Activated naive CD8-positive, alpha-beta T cell (primary cell): ENCODE data around the gene COPG1.
"Not testable (repeated sequence)": the region's sequence is repeated elsewhere in the genome, so short reads cannot be mapped to it uniquely, and the experiment has no call there.

Experiments
- H3K27ac Mint-ChIP-seq: one replicate; pipeline ENCODE4 v1.8.0; 2021; ENCODE audit warnings: mixed read lengths
- H3K27me3 Mint-ChIP-seq: one replicate; pipeline ENCODE4 v1.8.0; 2021; ENCODE audit warnings: mixed read lengths
- H3K36me3 Mint-ChIP-seq: one replicate; pipeline ENCODE4 v1.8.0; 2021; ENCODE audit warnings: mixed read lengths
- H3K4me1 Mint-ChIP-seq: one replicate; pipeline ENCODE4 v1.8.0; 2021; ENCODE audit warnings: low read depth, mixed read lengths
- H3K4me3 Mint-ChIP-seq: one replicate; pipeline ENCODE4 v1.8.0; 2021; ENCODE audit warnings: mild to moderate bottlenecking, mixed read lengths
- H3K9me3 Mint-ChIP-seq: one replicate; pipeline ENCODE4 v1.8.0; 2021; ENCODE audit warnings: low read depth, mixed read lengths

Gene COPG1

DNA sequence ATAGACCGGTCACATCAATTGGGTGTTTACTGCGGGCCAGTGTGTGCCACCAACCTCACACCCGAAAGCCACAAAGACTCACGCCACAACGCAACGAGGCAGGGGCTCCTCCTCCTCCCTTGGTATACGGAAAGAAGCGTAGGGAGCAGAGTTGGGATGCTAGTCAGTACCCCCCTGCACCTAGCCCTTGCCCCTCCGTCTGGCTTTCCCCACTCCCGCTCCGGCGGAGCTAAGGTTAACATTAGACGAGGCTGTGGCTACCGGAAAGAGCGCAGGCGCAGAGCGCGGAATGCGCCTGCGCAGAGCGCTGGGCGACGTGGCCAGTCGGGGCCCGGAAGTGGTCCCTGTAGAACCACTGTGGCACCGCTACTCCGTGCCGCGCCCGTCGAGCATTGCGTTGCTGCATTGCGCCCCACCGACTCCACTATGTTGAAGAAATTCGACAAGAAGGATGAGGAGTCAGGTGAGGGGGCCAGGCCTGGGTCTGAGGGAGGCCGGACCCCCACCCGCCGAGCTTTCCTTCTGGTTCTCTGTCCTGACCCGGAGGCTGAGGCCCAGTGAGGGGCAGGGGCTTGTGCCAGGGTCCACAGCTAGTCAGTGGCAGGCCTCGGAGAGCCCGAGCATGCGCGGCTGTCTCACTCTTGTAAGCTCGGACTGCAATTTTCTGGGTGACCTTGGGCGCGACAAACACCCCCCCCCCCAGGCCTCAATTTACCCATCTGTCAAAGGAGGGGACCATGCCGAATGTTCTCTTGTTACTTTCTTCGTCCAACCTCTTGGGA lies at the start of gene COPG1:
Gene COPG1 (plus strand): TSS at position 323 of the 782 bp plus-strand sequence. CDS start 104 bp downstream, at position 427.
- Mint-ChIP-seq H3K27me3 (no peaks in the 10 kb centered on the region), H3K4me3 (peak within 1 kb of the TSS; percentile 97), H3K4me1 (peaks cover 40% of the 10 kb centered on the region), H3K9me3 (no peaks in the 10 kb centered on the region), H3K36me3 (peaks cover 7% of the 10 kb centered on the region), H3K27ac (peak within 1 kb of the TSS; percentile 93)

DNA sequence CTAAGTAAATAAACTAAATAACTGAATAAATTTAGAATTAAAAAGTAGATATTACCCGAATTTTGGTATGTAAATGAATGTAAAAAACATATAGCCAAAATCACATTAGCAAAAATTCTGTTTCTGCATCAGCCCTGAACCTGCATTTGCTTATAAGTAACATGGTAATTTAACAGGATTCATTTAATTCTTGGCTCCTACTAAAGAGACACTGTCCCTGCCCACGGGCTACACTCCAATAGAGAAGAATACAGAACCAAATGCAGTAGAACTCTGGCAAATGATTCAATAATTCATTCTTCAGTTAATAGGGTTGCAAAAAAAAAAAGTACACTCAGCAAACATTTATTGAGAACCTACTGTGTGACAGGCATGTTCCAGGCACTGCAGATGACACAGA lies 44.9 kb upstream of the COPG1 start:
- peaks cover 2% of the 10 kb centered on the region for H3K36me3 Mint-ChIP-seq
- no peaks in the 10 kb centered on the region for H3K4me1 Mint-ChIP-seq
- no peaks in the 10 kb centered on the region for H3K27me3 Mint-ChIP-seq
- H3K27ac Mint-ChIP-seq: no peak overlapping the region
- H3K9me3 Mint-ChIP-seq: no peaks in the 10 kb centered on the region
- H3K4me3 Mint-ChIP-seq: no peak overlapping the region

DNA sequence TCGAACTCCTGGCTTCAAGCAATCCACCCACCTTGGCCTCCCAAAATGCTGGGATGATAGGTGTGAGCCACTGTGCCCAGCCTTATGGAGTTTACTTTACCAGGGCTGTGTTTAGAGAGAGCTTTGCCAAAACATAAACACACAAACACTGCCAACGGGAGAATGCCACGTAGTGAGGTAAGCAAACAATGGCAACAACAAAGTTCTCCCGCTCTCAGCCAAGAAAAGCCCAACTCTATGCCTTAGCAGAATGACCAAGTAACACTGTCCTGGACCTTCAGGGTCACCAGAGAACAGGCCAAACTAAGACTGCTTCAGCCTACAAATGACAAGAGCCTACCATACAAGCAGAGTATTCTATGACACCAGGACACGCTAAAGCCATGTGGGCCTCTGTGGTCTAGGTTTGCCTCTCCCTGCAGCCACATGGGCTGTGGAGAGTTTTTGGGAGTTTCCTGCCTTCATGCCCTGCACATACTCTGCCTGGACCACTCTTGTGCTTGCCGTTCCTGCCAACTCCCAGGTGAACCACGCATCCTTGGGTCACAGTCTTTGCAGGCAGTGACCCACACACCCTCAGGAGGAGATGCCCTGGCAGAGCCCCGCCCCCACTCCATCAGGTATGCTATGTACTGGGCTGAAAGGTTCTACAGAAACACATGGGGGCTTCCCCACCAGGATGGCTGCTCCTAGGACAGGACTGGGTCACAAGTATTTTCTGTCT lies 44.1 kb upstream of the COPG1 start:
- Mint-ChIP-seq H3K4me3 (no peak overlapping the region), H3K27ac (no peak overlapping the region), H3K36me3 (no peaks in the 10 kb centered on the region), H3K27me3 (peaks cover 1% of the 10 kb centered on the region), H3K9me3 (no peaks in the 10 kb centered on the region), H3K4me1 (no peaks in the 10 kb centered on the region)

- no peaks in the 10 kb centered on the region for H3K36me3 Mint-ChIP-seq
- no peak overlapping the region for H3K27ac Mint-ChIP-seq
- H3K27me3 Mint-ChIP-seq: peaks cover 1% of the 10 kb centered on the region
- H3K4me3 Mint-ChIP-seq: no peak overlapping the region
- no peaks in the 10 kb centered on the region for H3K4me1 Mint-ChIP-seq
- H3K9me3 Mint-ChIP-seq: no peaks in the 10 kb centered on the region
Measured at GRCh38 chr3:129207479-129207878, 41.9 kb upstream of the COPG1 start.

GRCh38 chr3:129211345-129211744 lies 38.1 kb upstream of the COPG1 start:
- no peak overlapping the region for H3K4me3 Mint-ChIP-seq

GRCh38 chr3:129211772-129212171 lies 37.6 kb upstream of the COPG1 start:
- Mint-ChIP-seq H3K4me1 (no peaks in the 10 kb centered on the region), H3K27me3 (peaks cover 1% of the 10 kb centered on the region), H3K27ac (no peak overlapping the region), H3K4me3 (no peak overlapping the region), H3K9me3 (no peaks in the 10 kb centered on the region), H3K36me3 (no peaks in the 10 kb centered on the region)

More at GRCh38 chr3:129211345-129211744, 38.1 kb upstream of the COPG1 start:
- H3K4me1 Mint-ChIP-seq: no peaks in the 10 kb centered on the region
- no peaks in the 10 kb centered on the region for H3K9me3 Mint-ChIP-seq
- H3K36me3 Mint-ChIP-seq: no peaks in the 10 kb centered on the region
- no peak overlapping the region for H3K27ac Mint-ChIP-seq
- peaks cover 1% of the 10 kb centered on the region for H3K27me3 Mint-ChIP-seq

DNA sequence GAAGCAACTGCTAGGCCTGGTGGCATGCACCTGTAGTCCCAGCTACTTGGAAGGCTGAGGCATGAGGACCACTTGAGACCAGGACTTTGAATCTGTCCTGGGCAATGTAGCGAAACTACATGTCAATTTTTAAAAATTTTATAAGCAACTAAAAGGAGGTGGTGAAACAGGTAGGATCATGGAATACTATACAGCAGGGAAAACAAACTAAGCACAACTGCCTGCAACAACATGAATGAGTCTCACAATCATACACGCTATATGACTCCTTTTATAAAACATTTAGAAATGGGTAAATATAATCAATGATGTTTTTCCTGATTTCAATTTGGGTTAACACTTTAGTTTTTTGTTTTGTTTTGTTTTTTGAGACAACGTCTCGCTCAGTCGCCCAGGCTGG lies 36.2 kb upstream of the COPG1 start:
- Mint-ChIP-seq H3K27ac (no peak overlapping the region), H3K36me3 (no peaks in the 10 kb centered on the region), H3K9me3 (no peaks in the 10 kb centered on the region), H3K4me3 (no peak overlapping the region), H3K4me1 (no peaks in the 10 kb centered on the region), H3K27me3 (peaks cover 1% of the 10 kb centered on the region)

GRCh38 chr3:129218742-129219141 lies 30.7 kb upstream of the COPG1 start:
- H3K27me3 Mint-ChIP-seq: no peaks in the 10 kb centered on the region
- no peaks in the 10 kb centered on the region for H3K36me3 Mint-ChIP-seq
- H3K4me1 Mint-ChIP-seq: no peaks in the 10 kb centered on the region
- no peak overlapping the region for H3K4me3 Mint-ChIP-seq
- H3K27ac Mint-ChIP-seq: no peak overlapping the region
- no peaks in the 10 kb centered on the region for H3K9me3 Mint-ChIP-seq

GRCh38 chr3:129224387-129224786 lies 25.0 kb upstream of the COPG1 start:
- H3K27me3 Mint-ChIP-seq, H3K9me3 Mint-ChIP-seq, H3K36me3 Mint-ChIP-seq, H3K4me3 Mint-ChIP-seq: not testable (repeated sequence)
- Mint-ChIP-seq H3K27ac (peak overlapping the region; percentile 22), H3K4me1 (peaks cover 13% of the 10 kb centered on the region)

- Mint-ChIP-seq H3K4me1 (peaks cover 13% of the 10 kb centered on the region), H3K4me3 (peak overlapping the region; percentile 42), H3K27ac (peak overlapping the region; percentile 75), H3K36me3 (no peaks in the 10 kb centered on the region), H3K9me3 (no peaks in the 10 kb centered on the region), H3K27me3 (no peaks in the 10 kb centered on the region)
Measured at GRCh38 chr3:129224984-129225393, 24.4 kb upstream of the COPG1 start.

DNA sequence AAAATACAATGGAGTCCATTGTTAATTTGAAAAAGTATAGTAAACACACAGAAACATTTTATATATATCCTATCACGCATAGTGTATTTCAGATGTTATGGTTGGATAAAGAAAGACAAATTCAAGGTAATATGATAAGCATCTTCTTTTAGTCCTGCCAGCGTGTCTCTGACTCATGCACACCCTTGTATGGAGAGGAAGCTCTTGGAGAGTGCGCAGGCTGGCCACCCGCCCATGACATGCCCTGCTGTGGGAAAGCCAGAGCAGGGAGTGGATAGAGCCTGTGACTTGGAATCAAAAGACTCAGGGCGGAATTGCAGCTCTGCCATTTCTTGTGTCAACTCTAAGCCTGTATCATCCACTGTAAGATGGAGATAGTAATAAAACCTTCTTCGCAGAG lies 23.0 kb upstream of the COPG1 start:
- Mint-ChIP-seq H3K4me1 (peaks cover 17% of the 10 kb centered on the region), H3K9me3 (no peaks in the 10 kb centered on the region), H3K27ac (no peak overlapping the region), H3K4me3 (no peak overlapping the region), H3K36me3 (no peaks in the 10 kb centered on the region), H3K27me3 (no peaks in the 10 kb centered on the region)

DNA sequence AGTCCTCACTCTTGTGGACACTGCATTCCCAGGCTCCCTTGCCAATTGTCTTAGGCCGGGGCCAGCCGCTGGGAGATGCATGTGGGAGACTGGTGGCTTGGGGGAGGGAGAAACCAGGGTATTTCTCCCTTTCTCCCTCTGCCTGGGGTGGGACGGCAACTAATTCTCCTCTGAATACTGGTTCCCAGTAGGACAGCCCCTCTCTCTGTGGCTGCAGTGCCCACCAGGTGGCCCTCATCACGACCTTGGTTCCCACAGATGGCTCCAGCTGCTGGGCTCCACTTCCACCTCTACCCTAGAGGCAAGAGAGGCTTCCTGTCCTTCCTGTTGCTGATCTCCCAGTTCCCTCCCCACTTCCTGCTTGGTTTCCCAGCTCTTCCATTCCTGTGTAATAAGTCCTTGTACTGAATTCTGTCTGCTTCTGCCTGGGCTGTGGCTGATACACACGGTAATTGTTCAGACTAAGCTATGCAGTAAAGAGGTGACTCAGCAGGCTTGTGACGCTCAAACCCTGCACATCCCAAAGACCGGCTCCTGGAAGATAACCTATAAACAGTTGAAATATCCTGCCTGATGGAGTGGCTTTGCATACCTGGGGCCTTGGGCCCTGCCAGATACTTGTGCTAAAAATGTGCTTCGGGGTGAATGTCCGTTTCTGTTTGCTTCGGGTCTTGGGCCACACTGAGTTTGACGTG lies 20.4 kb upstream of the COPG1 start:
- no peaks in the 10 kb centered on the region for H3K27me3 Mint-ChIP-seq
- H3K36me3 Mint-ChIP-seq: no peaks in the 10 kb centered on the region
- H3K4me1 Mint-ChIP-seq: peaks cover 21% of the 10 kb centered on the region
- no peaks in the 10 kb centered on the region for H3K9me3 Mint-ChIP-seq
- H3K27ac Mint-ChIP-seq: no peak overlapping the region
- H3K4me3 Mint-ChIP-seq: no peak overlapping the region

DNA sequence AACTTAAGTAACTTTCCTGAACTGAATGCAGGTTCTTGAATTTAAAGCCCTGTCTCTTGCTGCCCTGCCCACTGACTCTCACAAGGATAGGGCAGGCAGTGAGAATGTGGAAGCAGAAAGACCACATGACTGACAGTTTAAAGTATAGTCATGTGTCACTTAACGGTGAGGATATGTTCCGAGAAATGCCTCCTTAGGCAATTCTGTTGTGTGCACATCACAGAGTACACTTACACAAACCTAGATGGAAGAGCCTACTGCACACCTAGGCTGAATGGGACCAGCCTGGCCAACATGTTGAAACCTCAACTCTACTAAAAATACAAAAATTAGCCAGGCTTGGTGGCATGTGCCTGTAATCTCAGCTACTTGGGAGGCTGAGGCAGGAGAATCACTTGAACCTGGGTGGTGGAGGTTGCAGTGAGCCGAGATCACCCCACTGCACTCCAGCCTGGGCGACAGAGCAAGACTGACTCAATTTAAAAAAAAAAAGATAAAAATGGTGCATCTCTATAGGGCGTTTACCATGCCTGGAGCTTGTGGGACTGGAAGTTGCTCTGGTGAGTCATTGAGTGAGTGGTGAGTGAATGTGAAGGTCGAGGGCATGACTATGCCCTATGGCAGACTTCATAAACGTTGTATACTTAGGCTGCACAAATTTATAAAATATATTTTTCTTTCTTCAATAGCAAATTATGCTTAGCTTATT lies 18.9 kb upstream of the COPG1 start:
- H3K27me3 Mint-ChIP-seq: no peaks in the 10 kb centered on the region
- peaks cover 12% of the 10 kb centered on the region for H3K4me1 Mint-ChIP-seq
- H3K27ac Mint-ChIP-seq: no peak overlapping the region
- H3K4me3 Mint-ChIP-seq: no peak overlapping the region
- no peaks in the 10 kb centered on the region for H3K9me3 Mint-ChIP-seq
- H3K36me3 Mint-ChIP-seq: no peaks in the 10 kb centered on the region

DNA sequence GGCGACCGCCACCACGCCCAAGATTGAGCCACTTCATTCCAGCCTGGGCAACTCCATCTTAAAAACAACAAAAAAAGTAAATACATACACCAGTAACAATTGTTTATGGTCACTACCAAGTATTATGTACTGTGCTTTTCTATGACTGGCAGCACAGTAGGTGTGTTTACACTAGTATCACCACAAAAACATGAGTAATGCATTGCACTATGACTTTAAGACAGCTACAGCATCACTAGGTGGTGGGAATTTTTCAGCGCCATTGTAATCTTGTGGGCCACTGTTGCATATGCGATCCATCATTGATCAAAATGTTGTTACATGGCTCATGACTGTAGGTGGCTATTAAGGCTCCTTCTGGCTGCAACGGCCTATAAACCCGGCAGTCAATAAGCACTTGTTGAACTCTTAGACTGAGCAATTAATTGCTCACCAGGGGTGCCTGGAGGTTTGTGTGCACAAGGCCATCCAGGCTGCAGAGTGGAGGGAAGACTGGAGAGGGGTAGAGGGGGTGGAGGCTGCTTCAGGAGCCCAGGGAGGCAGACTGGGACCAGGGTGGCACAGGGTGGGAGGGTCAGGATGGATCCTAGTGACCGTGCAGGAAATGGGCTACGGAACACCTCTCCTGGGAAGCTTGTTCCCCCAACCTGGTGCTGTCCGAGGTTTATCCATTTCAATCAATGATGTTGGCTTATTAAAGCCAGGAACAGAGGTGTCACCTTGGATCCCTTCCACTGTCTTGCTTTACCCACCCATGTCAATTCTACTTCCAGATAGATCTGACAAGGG lies 17.9 kb upstream of the COPG1 start:
- no peaks in the 10 kb centered on the region for H3K9me3 Mint-ChIP-seq
- H3K4me3 Mint-ChIP-seq: no peak overlapping the region
- no peaks in the 10 kb centered on the region for H3K27me3 Mint-ChIP-seq
- no peak overlapping the region for H3K27ac Mint-ChIP-seq
- no peaks in the 10 kb centered on the region for H3K36me3 Mint-ChIP-seq
- H3K4me1 Mint-ChIP-seq: peaks cover 8% of the 10 kb centered on the region
